NT2/D1 (cell line): ENCODE results near the gene MAN1A1.

Experiments used
- SUZ12 ChIP-seq: IDR thresholded peaks from 2 replicates; pipeline ENCODE4 v1.6.1; 2011; ENCODE audit not compliant: insufficient read length, insufficient read depth; ENCODE audit errors: extremely low read depth
- ZNF274 ChIP-seq: IDR thresholded peaks from 2 replicates; pipeline ENCODE4 v1.6.1; 2011; ENCODE audit warnings: mild to moderate bottlenecking, low read depth, low read length

DNA sequence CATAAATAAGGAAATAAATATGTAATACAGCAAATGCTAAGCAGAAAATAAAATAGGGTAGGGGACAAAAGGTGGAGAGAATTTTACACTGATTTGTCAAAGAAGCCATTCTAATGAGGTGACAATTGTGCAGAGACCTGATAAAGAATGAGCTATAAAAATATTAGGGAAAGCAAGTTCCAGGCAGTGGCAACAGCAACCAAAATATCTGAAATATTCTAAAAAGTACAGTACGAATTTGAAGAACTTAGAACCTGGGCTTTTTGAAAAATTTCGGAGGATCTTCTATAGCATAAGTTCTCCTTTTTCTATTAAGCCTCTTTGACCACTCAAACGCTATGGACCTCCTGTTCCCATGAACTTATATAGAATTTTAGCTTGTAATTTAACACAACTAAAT is 173.1 kb downstream of the MAN1A1 start:
- TF ChIP-seq ZNF274 (no peak), SUZ12 (no peak)
